ENCODE measurements around the gene HNRNPA3. TPM values are rescaled to one million over a fixed set of nuclear protein-coding genes. Genes with fewer than 3 reads are reported as not detected.
A peak's percentile ranks its signal among the peaks of the same experiment; 100 is the strongest.

The HNRNPA3 gene
- total and polyA plus RNA-seq, 2 of the 13 experiments (the other 11 are each of a cell fraction or from before 2014, with no cell fraction given) = 73.3 to 97.7 TPM

GRCh38 chr2:177164584-177165052 lies 48.0 kb upstream of the HNRNPA3 start (continued):
- TF ChIP-seq, protein P1, sequence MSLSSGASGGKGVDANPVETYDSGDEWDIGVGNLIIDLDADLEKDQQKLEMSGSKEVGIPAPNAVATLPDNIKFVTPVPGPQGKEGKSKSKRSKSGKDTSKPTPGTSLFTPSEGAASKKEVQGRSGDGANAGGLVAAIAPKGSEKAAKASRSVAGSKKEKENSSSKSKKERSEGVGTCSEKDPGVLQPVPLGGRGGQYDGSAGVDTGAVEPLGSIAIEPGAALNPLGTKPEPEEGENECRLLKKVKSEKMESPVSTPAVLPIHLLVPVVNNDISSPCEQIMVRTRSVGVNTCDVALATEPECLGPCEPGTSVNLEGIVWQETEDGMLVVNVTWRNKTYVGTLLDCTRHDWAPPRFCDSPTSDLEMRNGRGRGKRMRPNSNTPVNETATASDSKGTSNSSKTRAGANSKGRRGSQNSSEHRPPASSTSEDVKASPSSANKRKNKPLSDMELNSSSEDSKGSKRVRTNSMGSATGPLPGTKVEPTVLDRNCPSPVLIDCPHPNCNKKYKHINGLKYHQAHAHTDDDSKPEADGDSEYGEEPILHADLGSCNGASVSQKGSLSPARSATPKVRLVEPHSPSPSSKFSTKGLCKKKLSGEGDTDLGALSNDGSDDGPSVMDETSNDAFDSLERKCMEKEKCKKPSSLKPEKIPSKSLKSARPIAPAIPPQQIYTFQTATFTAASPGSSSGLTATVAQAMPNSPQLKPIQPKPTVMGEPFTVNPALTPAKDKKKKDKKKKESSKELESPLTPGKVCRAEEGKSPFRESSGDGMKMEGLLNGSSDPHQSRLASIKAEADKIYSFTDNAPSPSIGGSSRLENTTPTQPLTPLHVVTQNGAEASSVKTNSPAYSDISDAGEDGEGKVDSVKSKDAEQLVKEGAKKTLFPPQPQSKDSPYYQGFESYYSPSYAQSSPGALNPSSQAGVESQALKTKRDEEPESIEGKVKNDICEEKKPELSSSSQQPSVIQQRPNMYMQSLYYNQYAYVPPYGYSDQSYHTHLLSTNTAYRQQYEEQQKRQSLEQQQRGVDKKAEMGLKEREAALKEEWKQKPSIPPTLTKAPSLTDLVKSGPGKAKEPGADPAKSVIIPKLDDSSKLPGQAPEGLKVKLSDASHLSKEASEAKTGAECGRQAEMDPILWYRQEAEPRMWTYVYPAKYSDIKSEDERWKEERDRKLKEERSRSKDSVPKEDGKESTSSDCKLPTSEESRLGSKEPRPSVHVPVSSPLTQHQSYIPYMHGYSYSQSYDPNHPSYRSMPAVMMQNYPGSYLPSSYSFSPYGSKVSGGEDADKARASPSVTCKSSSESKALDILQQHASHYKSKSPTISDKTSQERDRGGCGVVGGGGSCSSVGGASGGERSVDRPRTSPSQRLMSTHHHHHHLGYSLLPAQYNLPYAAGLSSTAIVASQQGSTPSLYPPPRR (CRISPR knock-in tag; IDR thresholded peaks at IDR 0.05; ENCODE audit: borderline replicate concordance) = 0 out of 2 replicates have a peak, but pooled peaks have one; percentile 33
- TF ChIP-seq ZSCAN20 (CRISPR knock-in tag; IDR thresholded peaks at IDR 0.05; ENCODE audit: borderline replicate concordance) (0 out of 2 replicates have a peak, but pooled peaks have one; percentile 51), PAXIP1 (CRISPR knock-in tag; conservative IDR thresholded peaks at IDR 0.05) (peak; percentile 42; the same call in 1 of the 2 replicates), ZNF263 (CRISPR knock-in tag; IDR thresholded peaks at IDR 0.05) (peak; percentile 65; the same call in 1 of the 2 replicates), MIER3 (CRISPR knock-in tag; IDR thresholded peaks at IDR 0.05; ENCODE audit: borderline replicate concordance) (0 out of 2 replicates have a peak, but pooled peaks have one; percentile 55), HOXA7 (CRISPR knock-in tag; IDR thresholded peaks at IDR 0.05) (no peak), ZNF841 (CRISPR knock-in tag; IDR thresholded peaks at IDR 0.05; ENCODE audit: borderline replicate concordance) (no peak), ZBTB49 (CRISPR knock-in tag; IDR thresholded peaks at IDR 0.05; ENCODE audit: borderline replicate concordance) (no peak; the same call in 1 of the 2 replicates), GABPA (IDR thresholded peaks at IDR 0.05; ENCODE audit: low read depth, low read length) (no peak), GABPA (CRISPR knock-in tag; IDR thresholded peaks at IDR 0.05; ENCODE audit: low read depth) (peak; percentile 37), ZNF276 (CRISPR knock-in tag; IDR thresholded peaks at IDR 0.05; ENCODE audit: low read depth) (no peak), ZMAT5 (CRISPR knock-in tag; IDR thresholded peaks at IDR 0.05; ENCODE audit: borderline replicate concordance, low read depth) (no peak)
- TF ChIP-seq, protein P2, sequence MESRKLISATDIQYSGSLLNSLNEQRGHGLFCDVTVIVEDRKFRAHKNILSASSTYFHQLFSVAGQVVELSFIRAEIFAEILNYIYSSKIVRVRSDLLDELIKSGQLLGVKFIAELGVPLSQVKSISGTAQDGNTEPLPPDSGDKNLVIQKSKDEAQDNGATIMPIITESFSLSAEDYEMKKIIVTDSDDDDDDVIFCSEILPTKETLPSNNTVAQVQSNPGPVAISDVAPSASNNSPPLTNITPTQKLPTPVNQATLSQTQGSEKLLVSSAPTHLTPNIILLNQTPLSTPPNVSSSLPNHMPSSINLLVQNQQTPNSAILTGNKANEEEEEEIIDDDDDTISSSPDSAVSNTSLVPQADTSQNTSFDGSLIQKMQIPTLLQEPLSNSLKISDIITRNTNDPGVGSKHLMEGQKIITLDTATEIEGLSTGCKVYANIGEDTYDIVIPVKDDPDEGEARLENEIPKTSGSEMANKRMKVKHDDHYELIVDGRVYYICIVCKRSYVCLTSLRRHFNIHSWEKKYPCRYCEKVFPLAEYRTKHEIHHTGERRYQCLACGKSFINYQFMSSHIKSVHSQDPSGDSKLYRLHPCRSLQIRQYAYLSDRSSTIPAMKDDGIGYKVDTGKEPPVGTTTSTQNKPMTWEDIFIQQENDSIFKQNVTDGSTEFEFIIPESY (CRISPR knock-in tag; IDR thresholded peaks at IDR 0.05) = peak; percentile 79

All from HepG2 (cell line).